ENCODE results near the gene ZNF892.
"Not testable (repeated sequence)": the region's sequence is repeated elsewhere in the genome, so short reads cannot be mapped to it uniquely, and the experiment has no call there.

ZNF892 gene

DNA sequence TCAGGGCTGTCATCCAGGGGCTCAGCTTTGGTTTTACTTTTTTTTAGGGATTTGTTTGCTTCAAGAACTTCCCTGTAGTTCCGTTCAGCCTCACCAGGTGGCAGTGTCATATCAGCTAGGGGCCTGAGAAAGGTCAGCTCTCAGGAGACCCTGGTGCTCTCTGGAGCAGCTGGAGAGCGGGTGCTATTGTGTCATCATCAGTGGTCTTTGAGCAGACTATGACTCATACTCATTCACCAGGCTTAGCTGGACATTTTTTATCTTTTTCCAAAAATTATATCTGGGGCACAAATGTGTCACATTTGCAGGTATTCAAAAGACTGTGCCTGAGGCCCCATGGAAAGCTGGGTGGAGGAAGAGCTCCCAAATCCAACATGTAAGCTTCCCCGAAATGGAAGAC lies 24.4 kb downstream of the ZNF892 start:
- peak; percentile 63 to 70 for DNase-seq

DNA sequence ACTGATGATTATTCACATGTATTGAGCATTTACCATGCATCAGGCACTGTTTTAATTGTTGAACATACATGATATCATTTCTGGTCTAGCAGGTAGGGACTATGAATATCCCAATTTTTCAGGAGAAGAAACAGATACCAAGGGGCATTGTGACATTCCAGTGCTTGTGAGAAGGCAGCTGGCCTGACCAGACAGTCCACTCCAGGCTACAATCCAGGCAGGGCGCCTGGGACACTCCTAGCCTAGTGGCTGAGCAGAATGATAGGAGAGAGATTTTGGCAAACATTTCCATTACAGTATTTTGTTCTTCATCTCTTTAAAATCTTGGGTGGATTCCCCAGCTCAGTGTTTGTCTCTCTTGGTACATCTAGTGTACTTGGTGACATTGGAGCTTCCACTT lies 24.9 kb downstream of the ZNF892 start:
- no peak for DNase-seq

GRCh38 chr2:95234286-95234785 lies 27.0 kb downstream of the ZNF892 start:
- no peak for DNase-seq

DNA sequence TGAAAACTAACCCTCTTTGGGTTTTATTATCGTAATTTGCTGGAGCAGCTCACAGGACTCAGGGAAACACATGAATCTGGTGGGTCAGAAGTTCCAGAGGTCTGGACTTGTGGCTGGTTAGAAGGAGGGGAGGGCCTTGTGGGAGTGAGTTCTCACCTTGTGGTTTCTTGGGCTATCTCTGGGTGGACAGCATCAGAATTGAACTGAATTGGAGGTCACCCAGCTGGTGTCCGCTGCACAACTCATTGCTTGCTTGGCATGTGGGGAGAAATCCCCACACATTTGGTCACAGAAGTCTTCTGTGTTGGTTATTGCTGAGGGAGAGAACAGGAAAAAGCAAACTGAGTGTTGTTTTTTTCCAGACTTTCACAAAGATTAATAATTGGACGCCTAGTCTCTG lies 27.5 kb downstream of the ZNF892 start:
- no peak for DNase-seq

DNA sequence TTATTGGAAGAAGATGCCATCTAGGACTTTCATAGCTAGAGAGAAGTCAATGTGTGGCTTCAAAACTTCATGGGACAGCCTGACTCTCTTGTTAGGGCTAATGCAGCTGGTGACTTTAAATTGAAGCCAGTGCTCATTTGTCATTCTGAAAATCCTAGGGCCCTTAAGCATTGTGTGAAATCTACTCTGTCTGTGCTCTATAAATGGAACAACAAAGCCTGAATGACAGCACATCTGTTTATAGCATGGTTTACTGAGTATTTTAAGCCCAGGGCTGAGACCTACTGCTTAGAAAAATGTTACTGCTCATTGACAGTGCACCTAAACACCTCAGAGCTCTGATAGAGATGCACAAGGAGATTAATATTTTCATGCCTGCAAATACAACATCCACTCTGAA lies 30.8 kb downstream of the ZNF892 start:
- DNase-seq: no peak

DNA sequence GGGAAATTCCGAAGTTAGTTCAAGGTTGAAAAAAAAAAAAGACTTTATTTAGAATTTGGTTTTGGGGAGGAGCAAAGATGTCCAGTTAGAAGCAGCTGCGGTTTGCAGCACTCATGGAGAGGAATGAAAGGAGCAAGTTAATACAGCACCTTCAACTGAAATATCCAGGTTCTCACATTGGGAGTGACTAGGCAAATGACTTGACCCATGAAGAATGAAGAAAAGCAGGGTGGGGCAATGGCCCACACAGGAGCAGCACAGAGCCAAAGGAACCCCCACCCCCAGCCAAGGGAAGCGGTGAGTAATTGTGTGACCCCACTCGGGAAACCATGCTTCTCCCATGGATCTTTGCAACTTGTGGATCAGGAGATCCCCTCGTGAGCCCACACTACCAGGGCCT lies 32.8 kb downstream of the ZNF892 start:
- no peak for DNase-seq

GRCh38 chr2:95240556-95240955 lies 33.2 kb downstream of the ZNF892 start:
- DNase-seq: no peak

DNA sequence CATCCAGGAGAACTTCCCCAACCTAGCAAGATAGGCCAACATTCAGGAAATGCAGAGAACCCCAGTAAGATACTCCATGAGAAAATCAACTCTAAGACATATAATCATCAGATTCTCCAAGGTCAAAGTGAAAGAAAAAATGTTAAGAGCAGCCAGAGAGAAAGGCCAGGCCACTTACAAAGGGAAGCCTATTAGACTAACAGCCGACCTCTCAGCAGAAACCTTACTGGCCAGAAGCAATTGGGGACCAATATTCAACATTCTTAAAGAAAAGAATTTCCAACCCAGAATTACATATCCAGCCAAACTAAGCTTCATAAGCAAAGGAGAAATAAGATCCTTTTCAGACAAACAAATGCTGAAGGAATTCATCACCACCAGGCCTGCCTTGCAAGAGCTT lies 34.8 kb downstream of the ZNF892 start:
- DNase-seq: not testable (repeated sequence)

Measured in NCI-H2081 (cell line).